Measurements from ENCODE around the gene APOA5. TPM values are rescaled to one million over a fixed set of nuclear protein-coding genes. Genes with fewer than 3 reads are reported as not detected.

APOA5 gene
- total and polyA plus RNA-seq, 2 of the 13 experiments (the other 11 are each of a cell fraction or from before 2014, with no cell fraction given) = 44.0 to 49.1 TPM

- H3K27ac ChIP-seq (ENCODE audit: extremely low read length, insufficient read depth, low read length) = peak within 1 kb of the TSS; percentile 75
- peaks cover 7 to 13% of the 10 kb centered on the region in 2 experiments for H3K36me3 ChIP-seq (replicated peaks in 1 of 2; ENCODE audit: control insufficient read depth in 1 of 2, insufficient read depth in 2 of 2, low read length in 2 of 2)
- H3K4me3 ChIP-seq (replicated peaks in 1 of 3; ENCODE audit: insufficient read depth in 1 of 3, low read depth in 2 of 3, low read length in 3 of 3) = peak within 1 kb of the TSS; percentile 89 to 98 (median 92)
- no peaks in the 10 kb centered on the region for H3K9me3 ChIP-seq (ENCODE audit: low read length)
- CTCF ChIA-PET (ENCODE audit: low intra/inter-chr PET ratio, low total read pairs) = no interaction called here
- POLR2A ChIA-PET = interaction anchor here (0.9 to 8.4 kb wide), 11 partner anchors 16 to 406 kb away, joined by 3 to 78 read pairs (median 5); partner anchors contain the start of genes APOA1, APOA5, APOC3 and PAFAH1B2
- ATAC-seq = peak; percentile 95
- peaks cover 29% of the 10 kb centered on the region for H3K79me2 ChIP-seq (ENCODE audit: insufficient read depth, low read length)
- H3K4me2 ChIP-seq (ENCODE audit: low read depth, low read length) = peak within 1 kb of the TSS; percentile 97
- H3K9ac ChIP-seq (ENCODE audit: insufficient read depth, low read depth, low read length) = peak within 1 kb of the TSS; percentile 84
- H3K27me3 ChIP-seq (ENCODE audit: control insufficient read depth in 1 of 2, insufficient read depth in 2 of 2, low read length in 2 of 2) = no peaks in the 10 kb centered on the region
- H3K4me1 ChIP-seq (ENCODE audit: insufficient read depth, low read length) = peaks cover 42% of the 10 kb centered on the region
- H2AFZ ChIP-seq (ENCODE audit: low read length) = peak within 1 kb of the TSS; percentile 76
- intact Hi-C loops (cut with micrococcal nuclease; ENCODE audit: unreplicated experiment) = no loop called here
- BruUV-seq (replicated peaks) = TSS peak; percentile 65
- H4K20me1 ChIP-seq (ENCODE audit: insufficient read depth, low read length) = no peaks in the 10 kb centered on the region; the same call in 1 of the 2 replicates
- WGBS (ENCODE audit: low lambda C conversion rate) = under 1% methylated on average over 27 of the region's 73 CpGs
- no peak for FAIRE-seq
- in situ Hi-C loops (cut with HindIII; ENCODE audit: extremely low pct_ligation_motif_present, low pct_unique_long_range_greater_than_20kb) = no loop called here
- peak; percentile 78 for DNase-seq (ENCODE audit: low spot score)
- TF ChIP-seq RARG (CRISPR knock-in tag; IDR thresholded peaks at IDR 0.05; ENCODE audit: low read depth) = no peak
- peak; percentile 49; the same call in 1 of the 2 replicates for TF ChIP-seq NAIF1 (CRISPR knock-in tag; IDR thresholded peaks at IDR 0.05; ENCODE audit: borderline replicate concordance)
- TF ChIP-seq AKAP8 (CRISPR knock-in tag; IDR thresholded peaks at IDR 0.05) = no peak
- TF ChIP-seq ZNF326 (CRISPR knock-in tag; IDR thresholded peaks at IDR 0.05; ENCODE audit: borderline replicate concordance) = no peak
- TF ChIP-seq RBM22 (optimal IDR thresholded peaks at IDR 0.05; ENCODE audit: low read length) = no peak
- peak; percentile 54; the same call in 1 of the 2 replicates for TF ChIP-seq ZSCAN25 (CRISPR knock-in tag; IDR thresholded peaks at IDR 0.05)
- no peak; the same call in 1 of the 2 replicates for TF ChIP-seq ZNF790 (CRISPR knock-in tag; IDR thresholded peaks at IDR 0.05; ENCODE audit: borderline replicate concordance)
- peak; percentile 88; the same call in 1 of the 2 replicates for TF ChIP-seq ZNF232 (CRISPR knock-in tag; IDR thresholded peaks at IDR 0.05; ENCODE audit: borderline replicate concordance)
- peak; percentile 43 for TF ChIP-seq STAG1 (CRISPR knock-in tag; IDR thresholded peaks at IDR 0.05)
- TF ChIP-seq ZMAT5 (CRISPR knock-in tag; IDR thresholded peaks at IDR 0.05; ENCODE audit: borderline replicate concordance, low read depth) = no peak
- TF ChIP-seq RFX3 (CRISPR knock-in tag; IDR thresholded peaks at IDR 0.05) = peak; percentile 58; the same call in 1 of the 2 replicates
- TF ChIP-seq CHD4 (IDR thresholded peaks at IDR 0.05; ENCODE audit: borderline replicate concordance, low read length) = no peak
- TF ChIP-seq ELK4 (CRISPR knock-in tag; IDR thresholded peaks at IDR 0.05; ENCODE audit: borderline replicate concordance) = peak; percentile 92; the same call in 1 of the 2 replicates
- no peak; the same call in 1 of the 2 replicates for TF ChIP-seq ZBTB8A (CRISPR knock-in tag; IDR thresholded peaks at IDR 0.05; ENCODE audit: borderline replicate concordance, low read depth)
- TF ChIP-seq ZNF251 (CRISPR knock-in tag; IDR thresholded peaks at IDR 0.05) = 0 out of 2 replicates have a peak, but pooled peaks have one; percentile 34
- peak; percentile 73; the same call in 1 of the 2 replicates for TF ChIP-seq SNAPC2 (CRISPR knock-in tag; IDR thresholded peaks at IDR 0.05)
- no peak for TF ChIP-seq THYN1 (CRISPR knock-in tag; IDR thresholded peaks at IDR 0.05; ENCODE audit: borderline replicate concordance, low read depth)
- TF ChIP-seq HMGA1 (CRISPR knock-in tag; conservative IDR thresholded peaks at IDR 0.05) = no peak
- 0 out of 2 replicates have a peak, but pooled peaks have one; percentile 65 for TF ChIP-seq ZNF878 (CRISPR knock-in tag; IDR thresholded peaks at IDR 0.05)
- peak; percentile 92 for TF ChIP-seq TFDP2 (CRISPR knock-in tag; IDR thresholded peaks at IDR 0.05)
Observed at GRCh38 chr11:116772443-116773202, 19.1 kb downstream of the APOA5 start, which contains the start of gene BUD13. Gene BUD13, minus strand, starts transcription at chr11:116772987. Its CDS starts 23 bp downstream, at chr11:116772964.

Data from HepG2 (cell line).